Measurements from ENCODE around the gene TEK. TPM values are rescaled to one million over a fixed set of nuclear protein-coding genes. Genes with fewer than 3 reads are reported as not detected.

Gene TEK
- total RNA-seq, 6 donors from 2014 or later, result 13.6 to 46.7 (median 26.5) TPM

DNA sequence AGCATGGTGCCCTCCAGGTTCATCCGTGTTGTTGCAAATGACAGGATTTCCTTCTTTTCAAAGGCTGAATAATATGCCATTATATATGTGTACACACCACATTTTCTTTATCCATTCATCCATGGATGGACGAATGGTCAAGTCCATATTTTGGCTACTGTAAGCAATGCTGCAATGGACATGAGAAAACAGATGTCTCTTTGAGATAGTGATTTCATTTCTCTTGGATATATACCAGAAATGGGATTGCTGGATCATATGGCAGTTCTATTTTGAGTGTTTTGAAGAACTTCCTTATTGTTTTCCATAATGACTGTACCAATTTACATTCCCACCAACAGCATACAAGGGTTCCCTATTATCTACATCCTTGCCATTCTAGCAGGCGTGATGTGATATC, 67.9 kb downstream of the TEK start:
- WGBS, 2 donors, result 65 to 69% methylated on average over 3 of the region's 3 CpGs
- Histone ChIP-seq H3K4me3 (no peak overlapping the region), H3K27ac (no peak overlapping the region), H3K4me1 (peaks cover 3 to 6% (median 4%) of the 10 kb centered on the region in 4 donors), H3K36me3 (peaks cover 0 to 5% (median 0%) of the 10 kb centered on the region in 4 donors), H3K9me3 (no peaks in the 10 kb centered on the region), H3K27me3 (no peaks in the 10 kb centered on the region)
- TF ChIP-seq POLR2AphosphoS5 (IDR thresholded peaks at IDR 0.05) (no peak), EP300 (IDR thresholded peaks at IDR 0.05) (no peak), POLR2A (IDR thresholded peaks at IDR 0.05) (no peak)
- TF ChIP-seq, protein P1, sequence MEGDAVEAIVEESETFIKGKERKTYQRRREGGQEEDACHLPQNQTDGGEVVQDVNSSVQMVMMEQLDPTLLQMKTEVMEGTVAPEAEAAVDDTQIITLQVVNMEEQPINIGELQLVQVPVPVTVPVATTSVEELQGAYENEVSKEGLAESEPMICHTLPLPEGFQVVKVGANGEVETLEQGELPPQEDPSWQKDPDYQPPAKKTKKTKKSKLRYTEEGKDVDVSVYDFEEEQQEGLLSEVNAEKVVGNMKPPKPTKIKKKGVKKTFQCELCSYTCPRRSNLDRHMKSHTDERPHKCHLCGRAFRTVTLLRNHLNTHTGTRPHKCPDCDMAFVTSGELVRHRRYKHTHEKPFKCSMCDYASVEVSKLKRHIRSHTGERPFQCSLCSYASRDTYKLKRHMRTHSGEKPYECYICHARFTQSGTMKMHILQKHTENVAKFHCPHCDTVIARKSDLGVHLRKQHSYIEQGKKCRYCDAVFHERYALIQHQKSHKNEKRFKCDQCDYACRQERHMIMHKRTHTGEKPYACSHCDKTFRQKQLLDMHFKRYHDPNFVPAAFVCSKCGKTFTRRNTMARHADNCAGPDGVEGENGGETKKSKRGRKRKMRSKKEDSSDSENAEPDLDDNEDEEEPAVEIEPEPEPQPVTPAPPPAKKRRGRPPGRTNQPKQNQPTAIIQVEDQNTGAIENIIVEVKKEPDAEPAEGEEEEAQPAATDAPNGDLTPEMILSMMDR (IDR thresholded peaks at IDR 0.05), result no peak
- DNase-seq, result no peak
- no peak for ATAC-seq (ENCODE audit: low FRiP score in 2 of 2)

DNA sequence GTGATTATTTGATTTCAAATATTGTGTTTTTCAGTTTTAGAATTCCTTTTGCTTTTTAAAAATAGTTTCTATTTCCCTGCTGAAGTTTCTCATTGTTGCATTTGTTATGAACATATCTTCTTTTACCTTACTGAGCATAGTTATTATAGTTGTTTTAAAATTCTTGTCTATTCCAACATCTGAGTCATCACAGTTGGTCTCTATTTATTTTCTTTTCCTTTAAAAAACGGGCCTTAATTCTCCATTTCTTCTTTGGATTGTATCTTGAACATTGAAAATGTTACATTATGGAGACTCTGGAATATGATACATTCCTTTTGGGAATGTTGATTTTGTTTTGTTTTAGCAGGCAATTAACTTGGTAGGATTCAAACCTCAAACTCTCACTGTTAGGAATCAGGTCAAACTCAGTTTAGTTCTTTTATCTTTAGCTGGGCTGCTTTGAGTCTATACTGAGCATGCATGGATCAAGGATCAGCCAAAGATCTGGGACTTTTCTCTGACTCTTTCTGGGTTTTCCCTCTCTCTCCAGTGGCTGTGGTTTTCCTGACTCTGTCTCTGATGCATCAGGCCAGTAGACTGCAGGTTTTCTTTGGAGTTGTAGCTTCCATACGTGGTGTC, 70.3 kb downstream of the TEK start:
- Histone ChIP-seq H3K4me3 (no peak overlapping the region), H3K27ac (no peak overlapping the region), H3K27me3 (no peaks in the 10 kb centered on the region), H3K4me1 (peaks cover 7 to 27% (median 13%) of the 10 kb centered on the region in 4 donors), H3K36me3 (peaks cover 0 to 4% (median 0%) of the 10 kb centered on the region in 4 donors), H3K9me3 (no peaks in the 10 kb centered on the region)
- DNase-seq (no peak), ATAC-seq (ENCODE audit: low FRiP score in 2 of 2) (no peak)
- TF ChIP-seq POLR2A (IDR thresholded peaks at IDR 0.05) (no peak), POLR2AphosphoS5 (IDR thresholded peaks at IDR 0.05) (no peak), EP300 (IDR thresholded peaks at IDR 0.05) (no peak)
- TF ChIP-seq, protein P1 (IDR thresholded peaks at IDR 0.05), result no peak
- WGBS, 2 donors, result 74 to 75% methylated on average over 2 of the region's 2 CpGs

DNA sequence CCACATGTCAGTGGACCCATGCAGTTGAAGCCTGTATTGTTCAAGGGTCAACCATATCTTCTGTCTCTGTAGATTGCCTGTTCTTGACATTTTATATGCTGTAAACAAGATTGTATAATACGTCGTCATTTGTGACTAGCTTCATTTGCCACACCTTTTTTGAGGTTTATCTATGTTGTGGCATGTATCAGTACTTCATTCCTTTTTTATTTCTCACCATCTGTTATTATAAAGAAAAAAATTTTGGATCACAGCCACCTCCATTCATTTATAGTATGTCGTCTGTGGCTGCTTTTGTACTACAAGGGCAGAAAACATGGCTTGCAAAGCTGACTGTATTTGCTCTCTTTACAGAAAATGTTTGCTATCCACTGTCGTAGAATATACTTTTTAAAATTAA, 72.4 kb downstream of the TEK start:
- Histone ChIP-seq H3K4me3 (no peak overlapping the region), H3K36me3 (no peaks in the 10 kb centered on the region), H3K9me3 (no peaks in the 10 kb centered on the region), H3K27me3 (no peaks in the 10 kb centered on the region), H3K27ac (no peak overlapping the region), H3K4me1 (peaks cover 17 to 45% (median 23%) of the 10 kb centered on the region in 4 donors)
- DNase-seq (no peak), ATAC-seq (ENCODE audit: low FRiP score in 2 of 2) (no peak)
- WGBS, 2 donors, result 50 to 67% methylated on average over 4 of the region's 4 CpGs
- TF ChIP-seq POLR2A (IDR thresholded peaks at IDR 0.05) (no peak), EP300 (IDR thresholded peaks at IDR 0.05) (no peak), POLR2AphosphoS5 (IDR thresholded peaks at IDR 0.05) (no peak)
- TF ChIP-seq, protein P1 (IDR thresholded peaks at IDR 0.05), result no peak

DNA sequence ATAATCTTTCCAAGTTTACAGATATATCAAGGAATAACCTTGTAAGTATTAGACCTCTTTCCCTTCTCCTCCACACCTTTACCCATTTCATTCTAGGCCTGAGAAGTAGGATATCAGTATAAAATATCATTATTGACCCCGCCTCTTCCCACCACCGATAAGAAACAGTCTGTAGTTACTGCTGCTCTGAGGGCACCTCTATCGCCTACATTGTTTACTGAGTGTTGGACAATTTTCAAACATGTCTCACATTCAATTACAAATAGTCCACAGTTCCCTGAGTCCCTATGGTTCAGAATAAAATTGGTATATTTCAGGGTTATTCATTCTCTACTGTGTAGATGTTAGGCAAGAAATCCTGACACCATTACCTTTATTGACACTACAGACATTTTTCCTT, 73.4 kb downstream of the TEK start:
- H3K4me3 ChIP-seq, result no peak overlapping the region
- ATAC-seq (ENCODE audit: low FRiP score in 2 of 2) (no peak), DNase-seq (no peak)
- peaks cover 17 to 46% (median 23%) of the 10 kb centered on the region in 4 donors for H3K4me1 ChIP-seq
- H3K27me3 ChIP-seq, result no peaks in the 10 kb centered on the region
- 50 to 52% methylated on average over 3 of the region's 3 CpGs for WGBS, 2 donors
- H3K27ac ChIP-seq, result no peak overlapping the region
- no peaks in the 10 kb centered on the region for H3K9me3 ChIP-seq
- TF ChIP-seq POLR2AphosphoS5 (IDR thresholded peaks at IDR 0.05), result no peak
- TF ChIP-seq POLR2A (IDR thresholded peaks at IDR 0.05), result no peak
- H3K36me3 ChIP-seq, result no peaks in the 10 kb centered on the region

DNA sequence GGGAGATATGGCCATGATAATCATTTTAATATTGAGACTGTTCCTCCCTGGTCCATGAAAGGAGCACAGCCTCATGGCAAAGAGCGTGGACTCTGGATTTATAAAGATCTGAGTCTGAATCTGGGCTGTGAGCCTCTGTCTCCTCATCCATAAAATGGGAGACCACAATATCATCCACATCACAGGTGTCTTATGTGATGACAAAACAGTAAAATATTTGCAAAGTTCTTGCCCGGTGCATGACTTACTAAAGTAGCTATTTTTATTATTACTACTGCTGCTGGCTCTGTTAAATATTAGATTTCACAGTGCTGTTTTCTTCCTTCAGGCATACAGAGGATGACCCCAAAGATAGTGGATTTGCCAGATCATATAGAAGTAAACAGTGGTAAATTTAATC, 74.1 kb downstream of the TEK start:
- 90 to 93% methylated on average over 2 of the region's 2 CpGs for WGBS, 2 donors
- Histone ChIP-seq H3K4me3 (no peak overlapping the region), H3K36me3 (no peaks in the 10 kb centered on the region), H3K4me1 (peaks cover 17 to 46% (median 23%) of the 10 kb centered on the region in 4 donors), H3K9me3 (no peaks in the 10 kb centered on the region), H3K27ac (no peak overlapping the region), H3K27me3 (no peaks in the 10 kb centered on the region)
- DNase-seq, result no peak
- no peak for ATAC-seq (ENCODE audit: low FRiP score in 2 of 2)
- TF ChIP-seq, protein P1 (IDR thresholded peaks at IDR 0.05), result no peak
- TF ChIP-seq POLR2A (IDR thresholded peaks at IDR 0.05) (no peak), POLR2AphosphoS5 (IDR thresholded peaks at IDR 0.05) (no peak), EP300 (IDR thresholded peaks at IDR 0.05) (no peak)
